ENCODE data around the gene ITPR2.
"Not testable (repeated sequence)": the region's sequence is repeated elsewhere in the genome, so short reads cannot be mapped to it uniquely, and the experiment has no call there.

Gene ITPR2

DNA sequence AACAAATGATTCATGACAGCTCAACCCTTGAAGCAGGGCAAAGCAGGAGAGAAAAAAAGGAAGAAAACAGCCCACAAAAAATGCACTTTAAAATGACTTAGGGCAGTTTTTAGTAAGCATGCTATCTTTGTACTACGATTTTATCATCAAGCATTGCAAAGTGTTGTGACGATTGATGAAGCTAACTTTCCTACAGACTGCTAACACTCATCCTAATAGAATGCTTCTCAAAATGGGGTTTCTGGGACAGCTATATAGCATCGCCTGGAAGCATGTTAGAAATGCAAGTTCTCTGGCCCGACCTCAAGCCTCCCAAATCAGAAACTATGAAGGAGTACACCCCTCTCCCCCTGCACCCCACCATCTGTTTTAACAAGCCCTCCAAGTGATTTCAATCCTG lies 381.2 kb downstream of the ITPR2 start:
- DNase-seq (ENCODE audit: low read depth) = no peak

DNA sequence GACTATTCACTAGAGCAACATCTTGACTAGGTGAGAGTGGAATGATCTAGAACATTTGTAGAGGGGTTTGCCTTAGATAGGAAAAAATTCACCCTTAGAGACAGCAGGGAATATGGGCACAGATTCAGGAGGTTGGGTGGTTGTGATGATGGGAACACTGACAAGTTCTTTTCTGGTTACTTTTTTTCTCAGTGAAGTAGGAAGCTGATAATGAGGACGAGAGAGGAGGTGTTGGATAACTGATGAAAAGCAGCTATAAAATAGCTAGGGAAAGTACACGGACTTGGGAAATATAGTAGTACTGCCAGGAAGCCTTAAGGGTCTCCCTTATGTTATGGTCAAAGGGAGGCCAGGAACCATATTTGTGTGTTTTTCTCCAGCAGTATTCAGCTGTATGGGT lies 387.1 kb downstream of the ITPR2 start:
- no peak for DNase-seq (ENCODE audit: low read depth)

DNA sequence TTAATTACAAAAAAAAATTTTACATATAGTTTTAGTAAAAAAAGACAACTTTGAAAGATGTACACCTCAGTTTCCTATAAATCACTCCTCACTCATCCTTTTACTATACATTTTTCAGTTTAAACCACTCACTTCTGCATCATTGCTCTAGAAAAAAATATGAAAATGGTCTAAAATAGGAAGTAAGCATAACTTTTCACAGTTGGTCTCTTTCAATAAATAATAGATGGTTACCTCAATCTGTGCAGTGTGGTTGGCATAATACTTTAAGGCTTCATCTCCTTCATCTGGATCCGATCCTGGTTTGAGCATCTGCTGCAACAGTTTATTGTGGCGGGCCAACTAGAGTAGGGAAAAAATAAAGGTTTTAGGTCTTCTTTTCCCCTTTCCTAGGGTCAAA lies 389.7 kb downstream of the ITPR2 start:
- DNase-seq (ENCODE audit: low read depth) = no peak

- DNase-seq (ENCODE audit: low read depth) = no peak
These were observed 391.6 kb downstream of the ITPR2 start for GRCh38 chr12:26441434-26441833.

DNA sequence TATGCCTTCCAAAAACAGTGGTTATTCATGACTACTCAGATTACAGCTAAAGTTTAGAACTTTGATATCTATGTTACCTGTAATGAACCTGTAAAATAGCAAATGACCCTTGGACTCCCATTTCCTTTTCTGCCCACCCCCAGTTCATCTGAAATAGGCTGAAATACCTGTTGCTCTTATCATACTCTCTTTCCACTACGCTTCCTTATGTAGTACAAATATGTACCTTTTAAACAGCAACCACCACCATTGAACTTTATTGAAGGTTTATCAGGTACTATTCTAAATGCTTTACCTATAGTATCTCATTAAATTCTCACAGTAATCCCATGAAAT lies 398.0 kb downstream of the ITPR2 start:
- no peak for DNase-seq (ENCODE audit: low read depth)

- DNase-seq (ENCODE audit: low read depth) = no peak
These were observed 398.5 kb downstream of the ITPR2 start for GRCh38 chr12:26434299-26435068.

DNA sequence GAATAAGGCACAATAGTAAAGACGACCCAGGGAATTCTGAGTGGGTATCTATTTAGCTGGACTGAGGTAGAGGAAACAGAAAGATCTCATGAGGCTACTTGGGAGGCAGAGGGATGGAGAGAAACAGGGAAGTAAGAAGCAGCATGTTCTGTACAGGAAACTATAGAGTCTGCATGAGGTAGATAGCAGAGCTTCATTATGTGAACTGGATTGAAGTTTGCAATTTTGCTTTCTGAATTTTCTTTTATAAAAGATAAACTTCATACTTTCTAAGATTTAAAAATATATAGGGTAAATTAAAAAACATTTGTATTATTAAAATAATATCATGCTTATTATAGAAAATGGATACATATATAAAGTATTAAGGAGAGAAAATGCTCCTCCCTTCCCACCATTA lies 399.3 kb downstream of the ITPR2 start:
- not testable (repeated sequence) for DNase-seq (ENCODE audit: low read depth)

- DNase-seq (ENCODE audit: low read depth) = no peak
These were observed 401.8 kb downstream of the ITPR2 start for GRCh38 chr12:26431211-26431610.

- not testable (repeated sequence) for DNase-seq (ENCODE audit: low read depth)
These were observed 402.4 kb downstream of the ITPR2 start for GRCh38 chr12:26430596-26430995.

GRCh38 chr12:26429070-26429691 lies 403.8 kb downstream of the ITPR2 start:
- no peak for DNase-seq (ENCODE audit: low read depth)

- DNase-seq (ENCODE audit: low read depth) = no peak
These were observed 404.6 kb downstream of the ITPR2 start for GRCh38 chr12:26428420-26428819.

DNA sequence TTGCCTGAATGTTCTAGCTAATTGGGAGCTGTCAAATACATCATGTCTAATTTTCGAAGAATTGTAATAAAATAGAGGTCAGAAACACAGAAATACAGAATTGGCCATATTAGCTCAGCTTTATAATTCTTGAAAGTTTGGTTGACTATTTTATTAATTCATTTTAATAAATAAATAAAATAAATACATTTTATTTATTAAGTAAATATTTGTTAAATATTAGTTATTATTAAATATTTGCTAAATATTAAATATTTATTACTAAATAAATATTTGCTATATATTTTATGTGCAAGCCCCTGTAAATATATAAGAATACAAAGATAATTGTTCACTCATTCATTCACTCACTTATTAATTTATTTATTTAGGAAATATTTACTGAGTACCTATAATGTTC lies 406.3 kb downstream of the ITPR2 start:
- DNase-seq (ENCODE audit: low read depth) = no peak

DNA sequence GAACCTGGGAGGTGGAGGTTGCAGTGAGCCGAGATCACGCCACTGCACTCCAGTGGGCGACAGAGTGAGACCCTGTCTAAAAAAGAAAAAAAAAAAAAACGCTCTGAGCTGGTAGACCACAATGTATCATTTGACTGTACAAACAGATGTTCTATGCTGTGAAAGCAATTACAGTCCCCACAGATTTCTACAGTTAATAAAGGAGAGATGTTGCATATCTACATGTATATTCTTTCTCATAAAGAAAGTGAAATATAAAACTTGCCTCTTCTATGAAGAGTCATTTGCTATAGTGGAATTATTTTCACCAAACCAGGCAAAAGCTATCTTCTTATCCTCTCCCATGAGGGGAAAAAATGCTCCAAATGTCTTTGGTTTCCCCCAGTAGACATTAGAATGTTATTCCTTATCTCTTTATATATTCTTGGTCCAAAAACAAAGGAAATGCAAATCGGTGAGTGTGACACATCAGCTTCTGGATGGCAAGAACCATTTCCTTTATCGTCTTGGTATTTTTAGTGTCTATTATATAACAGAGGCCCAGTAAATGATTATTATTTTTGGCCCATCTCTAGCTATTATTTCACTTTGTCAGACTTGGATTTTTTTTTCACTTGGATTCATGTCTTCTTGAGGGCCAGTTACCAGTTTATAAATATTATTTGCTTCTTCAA lies 407.3 kb downstream of the ITPR2 start:
- DNase-seq (ENCODE audit: low read depth) = no peak

GRCh38 chr12:26422839-26423398 lies 410.1 kb downstream of the ITPR2 start:
- DNase-seq (ENCODE audit: low read depth) = no peak

GRCh38 chr12:26416550-26416949 lies 416.4 kb downstream of the ITPR2 start:
- no peak for DNase-seq (ENCODE audit: low read depth)

DNA sequence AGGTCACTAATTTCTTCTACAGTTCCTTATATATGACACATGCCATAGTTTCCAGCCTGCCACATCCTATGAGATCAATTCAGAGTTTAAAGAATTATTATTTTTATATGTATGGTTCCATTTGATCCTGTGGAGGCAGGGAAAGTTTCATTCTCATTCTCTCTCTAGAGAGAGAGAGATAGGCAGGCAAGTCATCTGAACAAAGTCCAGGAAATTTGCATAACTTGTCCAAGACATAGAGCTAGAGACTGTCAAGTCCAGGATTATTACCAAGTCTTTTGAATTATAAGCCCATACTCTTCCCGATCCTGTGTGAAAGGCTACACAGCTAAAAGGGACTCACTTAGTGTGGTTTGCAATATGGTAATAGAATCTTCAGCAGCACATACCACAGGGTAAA lies 422.3 kb downstream of the ITPR2 start:
- DNase-seq (ENCODE audit: low read depth) = no peak

GRCh38 chr12:26406813-26407212 lies 426.2 kb downstream of the ITPR2 start:
- DNase-seq (ENCODE audit: low read depth) = no peak

DNA sequence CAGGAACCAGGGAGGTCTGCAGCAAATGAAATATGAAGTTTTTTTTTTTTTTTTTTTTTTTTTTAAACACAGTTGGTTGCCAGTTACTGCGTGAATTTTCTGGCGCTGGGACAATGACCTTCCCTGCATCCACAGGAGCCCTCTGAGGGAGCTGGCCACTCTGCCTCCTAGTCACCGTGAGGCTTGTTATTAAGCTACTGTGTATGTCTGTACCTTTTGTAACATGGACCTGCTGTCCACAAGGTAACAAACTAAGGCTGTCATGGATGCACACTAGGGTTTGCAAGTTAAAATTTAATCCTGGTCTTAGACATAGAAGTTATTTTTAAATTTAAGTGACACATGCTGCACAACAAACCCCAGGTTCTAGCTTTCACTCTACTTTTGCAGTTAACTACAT lies 426.6 kb downstream of the ITPR2 start:
- no peak for DNase-seq (ENCODE audit: low read depth)

DNA sequence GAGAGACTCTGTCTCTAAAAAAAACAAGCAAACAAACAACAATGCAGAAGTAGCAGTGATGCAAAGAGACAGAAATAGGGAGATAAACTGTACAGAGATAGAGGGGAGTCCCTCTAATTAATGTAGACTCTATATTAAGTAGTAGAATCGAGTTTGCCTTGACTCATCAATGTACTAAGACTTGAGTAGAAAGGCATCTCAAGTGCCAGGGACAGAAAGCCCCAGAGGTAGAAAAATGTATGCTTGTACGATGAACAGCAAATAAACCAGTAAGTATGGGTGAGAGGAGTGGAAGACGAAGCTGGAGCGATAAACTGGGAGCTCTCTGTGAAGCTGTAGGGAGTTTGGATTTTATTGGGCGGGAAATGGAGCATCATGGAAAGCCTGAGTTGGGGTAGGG lies 429.4 kb downstream of the ITPR2 start:
- DNase-seq (ENCODE audit: low read depth) = no peak

DNA sequence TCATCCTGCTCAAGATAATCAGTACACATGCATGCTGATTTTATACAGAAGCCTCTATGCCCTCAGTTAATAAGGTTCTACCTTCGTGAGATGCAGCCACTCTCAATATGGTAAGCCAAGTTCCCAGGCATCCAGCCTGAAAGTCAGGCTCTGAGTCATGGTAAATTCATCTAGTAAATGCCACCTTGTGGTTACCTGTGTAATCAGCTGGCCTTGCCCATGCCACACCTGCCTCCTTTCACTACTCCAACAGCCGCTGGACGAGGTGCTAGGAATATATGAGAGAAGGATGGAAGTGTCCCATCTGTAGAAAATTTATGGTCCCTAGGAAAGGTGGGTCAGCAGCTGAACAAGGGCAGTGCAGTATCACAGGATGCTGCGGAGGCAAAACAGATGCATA lies 430.3 kb downstream of the ITPR2 start:
- no peak for DNase-seq (ENCODE audit: low read depth)

GRCh38 chr12:26401874-26402273 lies 431.1 kb downstream of the ITPR2 start:
- no peak for DNase-seq (ENCODE audit: low read depth)

DNA sequence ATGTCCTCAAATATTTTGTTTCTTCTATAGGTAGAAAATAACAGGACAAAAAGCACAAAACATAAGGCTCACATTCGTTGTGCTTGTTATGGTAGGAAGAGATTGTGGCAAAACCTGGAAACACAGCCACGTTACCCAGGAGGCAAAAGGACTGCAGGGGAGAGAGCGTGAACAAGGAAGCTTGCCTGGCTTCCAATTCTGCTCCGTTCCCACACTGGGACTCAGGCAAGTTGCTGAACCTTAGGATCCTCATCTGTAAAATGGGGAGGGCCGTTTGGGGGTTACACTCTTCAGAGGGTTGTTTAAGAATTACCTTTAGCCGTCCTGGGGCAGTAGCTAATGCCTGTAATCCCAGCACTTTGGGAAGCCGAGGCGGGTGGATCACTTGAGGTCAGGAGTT lies 432.4 kb downstream of the ITPR2 start:
- DNase-seq (ENCODE audit: low read depth) = no peak

DNA sequence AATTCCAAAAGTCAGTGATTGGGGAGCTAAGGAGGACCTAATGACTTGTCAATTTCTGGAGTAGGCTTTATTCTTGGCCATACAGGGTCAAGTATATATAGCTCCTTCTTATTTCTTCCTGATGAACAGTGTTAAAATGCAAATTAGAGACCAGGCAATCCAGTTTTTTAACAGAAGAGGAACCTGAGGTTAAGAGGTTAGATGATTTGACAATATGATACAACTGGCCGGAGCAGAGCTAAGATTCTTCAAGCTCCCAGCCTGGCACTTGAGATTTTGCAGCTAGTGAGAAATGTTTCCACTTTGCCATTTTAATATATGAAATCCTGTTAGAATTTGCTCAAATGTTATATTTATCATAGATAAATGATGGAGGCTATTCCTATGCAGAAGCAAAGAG lies 433.6 kb downstream of the ITPR2 start:
- no peak for DNase-seq (ENCODE audit: low read depth)

Measured in activated T-helper 1 cell treated with Interleukin-2 at 50 U/mL for 16 hours (primary cell).